GM10248 (cell line): Measurements from ENCODE around the gene TM9SF2.
A peak's percentile ranks its signal among the peaks of the same experiment; 100 is the strongest.

Source experiments
- CTCF ChIA-PET: fragments of 300-600 bp; sonication (Branson Sonifier 250); formaldehyde crosslinking; extraction: SDS; loops from one replicate; lab custom pipeline; 2021; ENCODE audit warnings: antibody characterized with exemption; lab: Yijun Ruan, JAX
- POLR2A ChIA-PET: fragments of 350-650 bp; sonication (Branson Sonifier 250); formaldehyde crosslinking; extraction: SDS; loops from one replicate; lab custom pipeline; 2020; ENCODE audit warnings: antibody characterized with exemption; lab: Yijun Ruan, JAX
- DNase-seq: peaks from one replicate; pipeline ENCODE4 v3.0.0; 2012; ENCODE audit errors: extremely low spot score
- CTCF ChIP-seq: IDR thresholded peaks from 2 replicates; pipeline ENCODE4 v1.5.1; 2012; ENCODE audit warnings: mild to moderate bottlenecking, low read depth; ENCODE audit errors: extremely low read depth, missing control alignments, control extremely low read depth

The TM9SF2 gene

GRCh38 chr13:99523838-99524237 lies 22.6 kb downstream of the TM9SF2 start:
- no peak for TF ChIP-seq CTCF
- POLR2A ChIA-PET, result no interaction called here
- CTCF ChIA-PET, result interaction anchor here (1.3 kb wide), 1 partner anchor 11 kb away, joined by 3 read pairs; no protein-coding TSS in a partner anchor
- no peak for DNase-seq

- ChIA-PET POLR2A (no interaction called here), CTCF (interaction anchor here (0.8 to 3.9 kb wide), 6 partner anchors 9 to 89 kb away, joined by 3 to 19 read pairs (median 4); no protein-coding TSS in a partner anchor)
- no peak for DNase-seq
- no peak for TF ChIP-seq CTCF
Measured at GRCh38 chr13:99525967-99526366, 24.7 kb downstream of the TM9SF2 start.

GRCh38 chr13:99526549-99526948 lies 25.3 kb downstream of the TM9SF2 start:
- CTCF ChIA-PET, result interaction anchor here (0.7 to 3.9 kb wide), 7 partner anchors 8 to 89 kb away, joined by 3 to 19 read pairs (median 3); no protein-coding TSS in a partner anchor
- POLR2A ChIA-PET, result no interaction called here

GRCh38 chr13:99527301-99527700 lies 26.0 kb downstream of the TM9SF2 start:
- ChIA-PET POLR2A (no interaction called here), CTCF (interaction anchor here (1.3 to 3.9 kb wide), 8 partner anchors 10 to 88 kb away, joined by 3 to 20 read pairs (median 6); no protein-coding TSS in a partner anchor)
- no peak for TF ChIP-seq CTCF
- DNase-seq, result no peak

More at GRCh38 chr13:99526549-99526948, 25.3 kb downstream of the TM9SF2 start:
- no peak for TF ChIP-seq CTCF
- DNase-seq, result no peak

GRCh38 chr13:99528547-99528946 lies 27.3 kb downstream of the TM9SF2 start:
- peak; percentile 47 for DNase-seq
- CTCF ChIA-PET, result interaction anchor here (1.0 to 3.9 kb wide), 11 partner anchors 11 to 987 kb away, joined by 3 to 20 read pairs (median 6); no protein-coding TSS in a partner anchor
- TF ChIP-seq CTCF, result peak; percentile 45
- POLR2A ChIA-PET, result no interaction called here

- ChIA-PET CTCF (interaction anchor here (1.3 to 2.6 kb wide), 2 partner anchors 10 to 25 kb away, joined by 3 to 9 read pairs; no protein-coding TSS in a partner anchor), POLR2A (no interaction called here)
- DNase-seq, result no peak
- TF ChIP-seq CTCF, result no peak
Measured at GRCh38 chr13:99536023-99536422, 34.8 kb downstream of the TM9SF2 start.
